KG1 (cell line): ENCODE results near the gene NGB.
"Not testable (repeated sequence)": the region's sequence is repeated elsewhere in the genome, so short reads cannot be mapped to it uniquely, and the experiment has no call there.

Source experiments
- DNase-seq: peaks from one replicate; lab custom pipeline; 2025; lab: John Stamatoyannopoulos, UW

Gene NGB

DNA sequence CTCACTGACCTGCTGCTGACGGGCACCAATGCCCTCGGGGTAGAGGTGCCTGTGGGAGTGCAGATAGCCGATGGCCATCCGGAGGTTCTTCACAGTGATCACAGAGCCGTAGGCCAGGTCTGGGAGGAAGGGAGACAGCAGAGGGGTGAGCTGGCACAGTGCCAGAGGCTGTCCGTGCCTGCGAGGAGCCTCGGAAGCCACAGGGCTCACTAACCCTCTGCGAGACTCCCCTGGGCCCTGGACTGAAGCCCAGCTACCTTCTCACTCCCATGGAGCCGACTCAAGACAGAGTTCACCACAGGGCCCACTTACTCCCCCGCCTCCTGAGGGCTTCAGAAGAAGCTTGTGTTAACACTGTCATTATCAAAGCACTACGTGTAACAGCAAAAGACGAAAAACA lies 25.1 kb upstream of the NGB start:
- no peak for DNase-seq

DNA sequence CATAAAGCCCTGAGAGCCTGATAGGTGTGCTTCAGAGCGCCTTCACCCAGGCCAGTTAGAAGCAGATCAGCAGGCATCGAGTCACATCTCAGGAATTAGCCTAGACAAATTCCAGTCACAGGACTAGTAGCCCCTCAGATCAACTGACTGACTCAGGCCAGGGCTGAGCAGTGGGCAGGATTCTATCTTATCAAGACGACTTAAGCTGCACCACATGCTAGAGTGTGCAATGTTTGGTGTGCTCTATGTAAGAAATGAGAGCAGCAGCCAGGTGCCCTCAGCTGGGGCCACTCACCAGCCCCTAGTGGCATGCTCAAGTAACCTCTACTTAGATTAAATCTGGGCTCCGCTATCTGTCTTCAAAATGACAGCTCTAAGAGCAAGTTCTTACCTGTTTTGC lies 19.7 kb upstream of the NGB start:
- DNase-seq = no peak

DNA sequence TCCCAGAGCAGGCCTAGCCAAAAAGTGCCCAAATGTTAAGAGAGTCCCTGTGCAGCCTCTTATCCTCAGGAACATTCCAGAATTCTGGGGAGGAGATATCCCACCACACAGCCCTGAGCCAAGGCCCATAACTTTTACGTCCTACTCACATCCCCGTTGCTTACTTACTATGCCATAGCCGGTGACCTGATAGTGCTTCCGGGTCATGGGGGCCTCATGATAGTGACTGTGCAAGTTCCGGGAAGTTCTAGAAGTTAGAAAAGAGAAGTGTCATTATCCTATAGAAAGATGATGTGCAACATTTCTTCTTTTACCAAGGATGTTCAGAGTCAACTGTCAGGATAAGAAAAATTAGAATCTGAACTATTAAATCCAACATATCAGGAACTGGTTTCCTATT lies 15.6 kb upstream of the NGB start:
- DNase-seq = no peak

DNA sequence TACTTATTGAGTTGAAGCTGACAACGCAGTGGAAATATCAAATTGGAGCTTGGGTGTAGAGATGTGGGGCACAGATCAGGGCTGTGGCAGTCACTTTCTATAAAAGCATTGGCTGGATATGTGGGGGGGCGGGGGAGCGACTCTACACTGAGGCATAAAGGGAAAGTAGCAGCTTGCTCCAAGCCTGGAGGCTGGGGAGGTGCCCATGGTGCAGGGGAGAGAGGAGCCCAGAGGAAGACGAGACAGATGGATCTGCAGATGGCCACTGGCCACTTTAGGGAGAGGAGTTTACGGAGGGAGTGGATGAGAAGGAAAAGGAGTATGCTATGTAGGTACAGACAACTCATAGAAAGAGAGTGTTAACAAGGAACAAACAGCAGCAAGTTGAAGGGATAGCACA lies 13.5 kb upstream of the NGB start:
- no peak for DNase-seq

DNA sequence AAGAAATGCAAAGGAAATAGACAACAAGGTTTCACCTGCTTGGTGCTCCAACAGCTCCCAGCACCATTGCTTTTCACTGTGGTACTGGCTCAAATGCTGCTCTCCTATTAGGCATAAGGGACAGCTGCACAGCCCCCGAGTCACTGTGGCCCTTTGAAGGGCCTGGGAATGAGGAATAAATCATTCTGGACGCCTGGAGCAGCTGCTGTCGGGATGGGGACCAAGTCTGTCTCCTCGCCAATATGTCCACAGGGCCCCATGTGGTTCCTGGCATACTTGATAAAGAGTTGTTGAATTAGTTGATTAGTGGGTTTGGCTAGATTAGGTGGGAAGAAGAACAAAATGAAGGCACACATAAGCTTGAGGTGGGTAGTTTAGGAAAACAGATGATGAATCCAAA lies 13.1 kb upstream of the NGB start:
- no peak for DNase-seq

DNA sequence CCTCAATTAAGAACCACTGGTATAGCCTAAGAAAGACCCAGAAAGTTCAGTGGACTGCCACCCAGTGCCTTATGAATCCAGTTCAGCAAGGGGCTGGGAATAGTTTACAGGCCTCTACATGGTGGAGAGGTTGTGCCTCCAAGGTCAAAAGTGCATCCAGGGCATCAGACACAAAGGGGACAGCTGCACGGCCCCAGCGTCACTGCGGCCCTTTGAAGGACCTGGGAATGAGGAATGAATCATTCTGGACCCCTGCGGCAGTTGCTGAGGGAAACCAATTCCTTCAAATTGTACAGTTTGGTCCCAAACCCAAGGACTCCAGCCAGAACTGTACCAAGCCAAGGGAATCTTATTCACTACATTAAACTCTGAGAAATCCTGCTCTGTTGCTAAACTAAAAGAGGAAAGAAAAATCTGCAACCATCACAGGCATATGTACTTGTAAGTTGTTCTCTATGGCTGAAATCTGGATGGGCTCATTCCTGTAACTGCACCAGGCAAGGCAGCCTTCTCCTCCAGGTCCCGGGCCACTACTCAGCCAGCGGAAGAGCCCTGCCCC lies 10.9 kb upstream of the NGB start:
- no peak for DNase-seq

DNA sequence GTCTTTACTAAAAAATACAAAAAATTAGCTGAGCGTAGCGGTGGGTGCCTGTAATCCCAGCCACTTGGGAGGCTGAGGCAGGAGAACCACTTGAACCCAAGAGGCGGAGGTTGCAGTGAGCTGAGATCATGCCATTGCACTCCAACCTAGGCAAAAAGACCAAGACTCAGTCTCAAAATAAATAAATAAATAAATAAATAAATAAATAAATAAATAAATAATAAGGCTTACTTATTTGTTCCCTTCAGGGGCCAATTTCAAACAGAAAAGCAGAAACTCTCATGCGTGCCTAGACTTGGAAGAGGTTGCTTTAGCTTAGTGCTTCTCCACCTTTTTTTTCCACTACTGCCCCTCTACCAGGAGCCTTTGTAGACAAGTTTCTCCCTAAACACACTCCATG lies 9.9 kb upstream of the NGB start:
- DNase-seq = not testable (repeated sequence)

DNA sequence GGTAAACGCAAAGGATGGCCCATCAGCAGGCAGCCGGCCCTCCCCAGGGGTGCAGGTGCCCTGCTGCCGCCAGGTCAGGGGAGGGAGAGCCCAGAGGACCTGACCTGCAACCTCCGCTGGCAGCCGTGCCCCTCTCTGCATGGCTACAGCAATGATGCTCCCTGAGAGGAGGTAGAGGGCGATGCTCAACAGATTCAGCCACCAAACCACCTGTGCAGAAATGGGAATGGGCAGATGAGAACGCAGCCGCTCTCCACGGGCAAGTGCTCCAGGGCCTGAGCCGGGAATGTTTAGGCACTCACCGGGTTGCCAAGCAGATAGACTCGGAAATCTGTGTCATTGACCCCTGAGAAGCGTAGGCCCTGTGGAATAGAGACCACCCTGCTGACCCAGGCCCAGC lies 8.7 kb upstream of the NGB start:
- DNase-seq = no peak

DNA sequence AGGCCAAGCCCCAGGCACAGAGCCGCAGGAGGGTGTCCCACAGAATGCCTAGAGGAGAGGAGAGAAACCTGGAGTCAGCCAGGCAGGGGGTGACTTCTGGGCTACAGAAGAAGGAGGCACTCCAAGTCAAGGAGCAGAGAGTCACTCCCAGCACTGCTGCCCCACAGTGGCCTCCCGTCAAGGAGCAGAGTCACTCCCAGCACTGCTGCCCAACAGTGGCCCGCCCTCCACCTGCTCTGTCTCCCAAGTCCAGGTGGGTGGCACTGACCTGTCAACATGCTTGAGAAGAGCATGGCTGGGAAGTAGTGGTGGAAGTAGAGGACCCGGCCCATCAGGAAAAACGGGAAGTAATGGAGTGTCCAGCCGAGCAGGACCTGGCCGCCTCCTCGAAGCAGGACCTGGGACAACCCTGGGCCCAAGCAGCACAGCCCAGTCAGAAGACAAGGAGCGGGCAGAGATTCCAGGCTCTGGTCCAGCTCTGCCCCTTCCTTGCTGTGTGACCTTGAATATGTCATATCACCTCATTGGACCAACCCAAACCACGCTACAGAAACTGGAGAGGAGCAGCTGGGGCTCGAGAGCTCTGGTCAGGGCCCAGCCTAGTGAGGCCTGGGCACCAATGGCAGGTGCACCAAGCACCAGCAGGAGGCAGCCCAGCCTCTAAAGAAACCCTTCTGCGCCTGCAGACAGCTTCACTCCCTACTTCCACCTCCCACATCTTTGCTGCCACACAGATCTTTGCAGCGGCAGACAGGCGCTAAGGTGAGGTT lies 7.6 kb upstream of the NGB start:
- DNase-seq = no peak

DNA sequence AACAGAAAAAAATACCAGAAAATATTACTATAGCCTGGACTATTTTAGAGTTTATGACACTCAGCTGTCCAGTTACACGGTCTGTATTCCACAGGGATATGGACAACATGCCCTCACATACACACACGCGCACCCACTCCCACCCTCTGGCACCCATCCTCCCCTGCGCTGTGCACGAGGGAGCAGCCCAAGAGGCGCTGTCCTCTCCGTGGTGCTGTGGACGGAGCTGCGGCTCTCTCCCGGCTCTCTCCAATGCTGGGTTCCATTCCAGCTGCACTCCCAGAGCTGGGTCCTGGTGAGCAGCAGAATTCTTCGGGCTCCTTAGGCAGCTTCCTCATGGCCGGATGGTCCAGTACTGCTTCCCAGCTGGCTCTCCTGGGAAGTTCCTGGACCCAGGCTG lies 6.0 kb upstream of the NGB start:
- DNase-seq = no peak

DNA sequence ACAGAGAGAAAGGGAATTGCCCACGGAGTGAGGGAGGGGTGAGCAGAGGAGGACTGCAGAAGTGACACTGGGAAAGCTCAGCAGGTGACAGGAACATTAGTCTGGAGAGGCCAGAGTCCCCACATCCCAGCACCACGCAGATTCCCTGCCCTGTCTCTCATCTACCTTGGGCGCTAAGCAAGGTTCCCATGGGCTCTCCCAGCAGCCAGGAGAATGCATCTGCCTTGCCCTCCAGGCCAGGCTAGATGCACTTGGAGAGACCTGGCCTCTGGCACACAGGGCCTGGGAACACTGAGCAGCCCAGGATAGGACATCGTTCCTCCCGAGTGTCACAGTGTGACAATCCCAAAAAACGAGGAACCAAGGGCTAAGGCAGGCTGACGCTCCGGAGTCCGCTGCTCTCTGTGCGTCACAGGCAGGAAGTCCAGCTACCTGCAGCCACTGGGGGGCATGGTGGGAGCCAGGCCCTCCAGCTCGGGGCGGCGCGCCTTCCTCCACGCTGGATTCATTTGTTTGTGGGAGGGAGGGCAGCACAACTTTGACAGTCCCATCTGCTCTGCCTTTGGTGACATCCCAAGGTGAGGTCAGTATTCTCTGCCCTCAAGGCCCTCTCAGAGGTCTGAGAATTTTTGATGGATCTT lies 5.4 kb upstream of the NGB start:
- DNase-seq = no peak

DNA sequence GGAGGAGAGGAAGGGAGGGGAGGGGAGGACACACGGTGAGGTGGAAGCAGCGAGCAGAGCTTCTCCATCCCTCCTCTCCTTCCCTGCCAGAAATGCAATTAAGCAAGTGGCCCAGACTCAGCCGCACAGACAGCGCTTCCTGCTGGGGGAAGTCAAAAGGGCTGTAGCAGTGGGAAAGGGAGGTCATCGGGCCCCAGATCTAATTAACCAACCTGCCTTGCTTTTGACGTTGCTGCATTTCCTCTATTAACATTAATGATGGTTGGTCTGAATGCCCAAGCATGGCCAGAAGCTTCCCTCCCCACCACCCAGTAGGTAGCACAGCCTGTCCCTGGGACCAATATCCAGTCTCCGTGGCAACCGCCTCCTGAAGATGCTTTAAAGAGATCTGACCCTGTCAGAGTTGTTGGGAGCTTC lies 4.6 kb upstream of the NGB start:
- no peak for DNase-seq

DNA sequence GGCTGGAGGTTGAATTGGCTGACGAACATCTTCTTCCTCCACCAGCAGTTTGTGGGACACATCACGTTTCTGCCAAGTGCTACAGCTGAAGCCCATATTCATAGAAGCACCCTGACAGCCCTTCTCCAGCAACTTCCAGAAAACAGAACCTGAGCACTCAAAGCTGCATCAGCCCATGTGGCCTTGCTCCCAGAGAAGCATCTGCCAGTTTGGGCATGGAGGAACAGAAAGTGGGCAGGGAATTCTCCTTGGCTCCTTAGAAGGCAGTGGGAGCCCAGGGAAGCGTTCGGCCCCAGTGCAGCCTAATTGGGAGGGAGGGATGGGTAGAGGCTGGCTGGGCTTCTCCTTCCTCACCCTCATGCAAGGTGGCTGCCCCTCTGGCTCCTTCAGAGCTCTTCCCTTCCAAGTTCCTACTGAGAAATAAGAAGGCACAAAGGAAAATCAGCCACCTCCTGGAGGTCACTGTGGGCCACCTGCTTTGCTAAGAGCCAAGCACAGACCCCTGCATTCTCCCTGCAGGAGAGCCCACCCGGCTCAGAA lies 4.1 kb upstream of the NGB start:
- DNase-seq = no peak

DNA sequence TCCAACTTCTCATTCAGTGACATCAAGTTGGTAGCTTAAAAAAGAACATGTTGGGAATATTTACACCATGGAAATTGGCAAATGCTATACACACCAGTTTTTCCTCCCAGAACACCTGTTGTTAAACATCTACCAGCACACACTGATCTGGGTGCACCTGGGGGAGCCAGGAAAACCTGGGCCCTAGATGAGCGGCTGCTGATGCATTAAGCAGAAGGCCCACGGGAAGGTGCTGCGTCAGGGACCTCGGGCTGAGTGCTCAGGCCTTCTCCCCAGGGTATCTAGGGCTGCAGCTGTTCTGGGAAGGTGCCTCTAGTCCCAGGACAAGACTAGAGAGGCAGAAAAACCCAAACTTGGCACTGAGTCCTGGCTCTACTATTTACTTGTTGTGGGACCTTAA lies 2.8 kb upstream of the NGB start:
- no peak for DNase-seq

DNA sequence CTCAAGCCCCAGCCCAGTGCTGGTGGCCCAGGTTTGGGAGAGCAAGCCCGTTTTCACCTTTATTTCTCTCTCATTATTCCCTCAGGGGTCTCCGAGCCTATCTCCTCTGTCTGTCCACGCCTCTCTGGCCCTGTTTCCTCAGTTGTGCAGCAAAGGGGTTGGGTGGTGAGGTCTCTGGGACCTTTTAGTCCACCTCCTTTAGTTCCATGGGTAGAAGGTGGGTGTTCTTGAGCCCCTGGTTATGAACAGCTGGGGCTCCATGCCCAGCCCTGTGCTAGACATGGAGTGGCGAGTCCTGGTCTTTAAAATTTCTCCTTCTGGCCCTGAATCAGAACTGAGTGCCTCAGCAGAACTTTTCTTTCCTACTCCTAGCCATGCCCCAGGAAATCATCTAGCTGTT lies 1.3 kb upstream of the NGB start:
- no peak for DNase-seq

DNA sequence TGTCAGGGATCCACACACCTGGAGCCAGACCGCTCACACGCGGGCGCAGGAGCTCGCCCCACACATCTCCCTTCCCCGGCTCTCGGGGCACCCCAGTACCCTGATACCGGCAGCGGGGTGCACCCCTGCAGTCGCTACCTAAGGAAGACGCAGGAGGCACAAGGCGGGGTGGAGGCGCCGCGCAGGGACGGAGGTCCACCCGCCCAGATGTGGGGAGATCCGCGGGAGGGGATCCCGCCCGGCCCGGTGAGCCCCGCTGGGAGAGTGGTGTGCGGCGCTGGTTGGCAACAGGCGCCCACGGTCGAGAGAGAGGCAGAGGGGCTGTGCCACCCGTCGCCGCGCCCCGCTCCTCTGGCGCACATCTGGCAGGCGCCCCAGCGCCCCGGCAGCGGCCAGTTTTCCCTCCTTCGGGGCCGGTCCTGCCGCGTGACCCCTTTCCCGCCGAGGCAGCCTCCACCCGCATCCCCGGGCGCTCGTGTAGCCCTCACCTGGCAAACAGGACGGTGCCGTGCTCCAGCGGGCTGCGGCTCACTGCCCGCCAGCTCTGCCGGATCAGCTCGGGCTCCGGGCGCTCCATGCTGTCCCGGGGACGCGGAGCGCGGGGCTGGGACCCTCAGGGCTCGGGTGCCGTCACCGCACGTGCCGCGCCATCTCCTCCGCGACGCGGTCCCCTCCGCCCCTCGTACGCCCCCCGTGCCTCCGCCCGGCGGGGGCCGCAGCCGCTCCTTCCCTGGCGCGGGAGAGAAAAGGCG lies 469 bp downstream of the NGB start:
- no peak for DNase-seq

DNA sequence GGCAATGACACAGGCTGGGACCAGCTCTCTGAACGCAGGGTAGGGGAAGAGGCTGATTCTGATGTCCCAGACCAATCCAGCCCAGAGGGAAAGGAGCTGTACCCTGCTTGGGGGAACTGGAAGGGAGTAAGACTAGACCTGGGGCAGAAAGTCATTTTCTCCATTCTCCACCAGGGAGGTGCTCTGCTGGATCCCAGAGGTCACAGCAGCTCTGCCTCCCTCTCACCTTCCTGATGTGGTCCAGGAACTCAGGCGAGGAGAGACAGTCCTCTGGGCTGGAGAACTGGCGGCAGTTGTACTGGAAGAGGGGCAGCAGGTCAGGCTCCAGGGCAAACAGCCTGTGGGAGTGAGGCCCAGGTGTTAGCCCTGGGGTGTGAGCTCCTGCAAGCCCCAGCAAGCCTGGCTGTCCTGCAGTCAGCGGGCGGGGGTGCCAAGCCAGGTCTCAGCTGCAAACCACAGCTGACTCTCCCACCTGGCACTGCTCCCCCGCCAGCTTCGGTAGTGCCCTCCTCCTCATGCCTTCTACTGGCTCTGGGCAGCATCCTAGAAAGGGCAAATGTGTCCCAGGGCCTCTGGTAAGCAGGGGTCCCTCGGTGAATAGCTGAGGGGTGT lies 1.9 kb downstream of the NGB start:
- DNase-seq = no peak

DNA sequence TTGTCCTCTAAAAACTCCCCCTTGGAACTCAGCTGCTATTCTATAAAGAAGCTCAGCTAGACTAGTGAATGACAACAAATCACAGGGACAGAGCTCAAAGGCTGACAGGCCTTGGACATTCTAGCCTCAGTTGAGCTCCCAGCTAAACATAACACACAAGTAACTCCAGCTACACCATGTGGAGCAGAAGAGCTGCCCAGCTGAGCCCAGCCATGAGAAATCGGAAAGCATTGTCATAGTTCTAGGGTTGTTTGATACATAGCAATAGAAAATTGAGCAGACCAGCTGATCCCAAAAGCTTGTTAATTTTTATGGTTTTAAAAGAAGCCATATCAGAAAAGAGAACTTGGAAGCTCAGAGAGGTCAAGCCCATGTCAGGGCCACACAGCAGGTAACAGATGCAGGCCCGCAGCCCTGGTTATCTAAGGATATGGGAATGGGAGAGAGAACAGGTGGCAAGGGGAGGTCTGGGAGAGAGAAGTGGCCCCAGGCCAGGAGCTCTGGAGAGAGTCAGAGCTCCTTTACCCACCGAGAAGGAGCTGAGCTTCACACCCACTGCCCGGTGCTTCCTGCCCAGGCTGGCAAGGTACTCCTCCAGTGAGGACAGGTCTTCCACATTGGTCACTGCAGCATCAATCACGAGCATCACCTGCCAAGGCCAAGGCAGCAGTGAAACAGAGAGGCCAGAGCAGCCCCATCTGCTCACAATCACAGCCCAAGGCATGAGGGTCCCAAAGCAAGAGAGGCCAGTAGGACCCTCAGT lies 2.9 kb downstream of the NGB start:
- no peak for DNase-seq

DNA sequence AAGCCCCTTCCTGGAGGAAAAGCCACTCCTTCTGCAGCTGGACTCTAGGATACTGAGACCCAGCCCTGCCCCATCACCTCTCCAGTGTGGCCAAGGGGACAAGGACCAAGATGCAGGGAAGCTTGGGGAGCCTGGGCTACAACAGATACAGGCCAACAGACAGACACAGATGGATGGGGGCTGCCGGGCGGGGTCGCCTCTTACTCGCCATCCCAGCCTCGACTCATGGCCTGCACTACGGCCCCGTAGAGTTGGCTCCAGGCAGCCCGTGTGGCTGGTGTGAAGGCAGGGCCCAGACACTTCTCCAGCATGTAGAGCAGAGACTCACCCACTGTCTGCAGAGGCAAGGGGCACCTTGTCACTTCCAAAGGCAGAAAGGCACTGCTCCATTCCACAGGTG lies 4.7 kb downstream of the NGB start:
- no peak for DNase-seq

DNA sequence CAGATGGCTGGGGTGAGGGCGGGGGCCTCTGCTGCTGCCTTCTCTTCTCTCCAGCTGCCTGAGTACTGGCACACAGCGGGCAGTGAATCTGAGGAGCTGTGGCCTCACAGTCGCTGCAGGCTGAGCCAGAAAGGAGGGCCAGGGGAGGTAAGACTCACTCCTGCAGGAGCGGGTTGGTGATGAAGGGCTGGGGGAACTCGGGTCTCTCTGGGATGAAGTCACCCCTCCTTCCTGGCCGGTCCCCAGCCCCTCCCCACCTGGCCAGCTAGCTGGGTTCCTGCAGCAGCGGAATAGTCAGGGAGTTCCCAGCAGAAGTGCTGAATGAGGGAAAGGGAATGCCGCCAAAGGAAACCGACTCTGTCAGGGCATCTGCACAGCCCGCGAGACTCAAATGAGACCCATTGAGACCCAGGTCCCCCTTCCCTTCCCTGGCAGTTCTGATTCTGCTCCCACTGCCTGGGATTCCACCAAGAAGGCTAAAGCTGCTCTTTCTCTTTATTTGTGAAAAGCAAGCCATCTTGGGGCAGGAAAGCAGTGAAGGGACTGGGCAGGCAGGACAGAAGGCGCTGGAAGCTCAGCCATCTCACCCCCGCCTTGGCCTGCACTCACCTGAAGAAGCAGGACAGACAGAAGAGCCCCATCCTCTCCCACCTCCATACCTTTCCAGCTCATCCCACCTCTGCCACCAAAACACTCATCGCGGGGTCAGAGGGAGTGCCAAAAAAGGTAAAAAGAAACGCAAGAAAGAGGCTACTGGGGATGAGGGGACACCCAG lies 5.3 kb downstream of the NGB start:
- DNase-seq = no peak

DNA sequence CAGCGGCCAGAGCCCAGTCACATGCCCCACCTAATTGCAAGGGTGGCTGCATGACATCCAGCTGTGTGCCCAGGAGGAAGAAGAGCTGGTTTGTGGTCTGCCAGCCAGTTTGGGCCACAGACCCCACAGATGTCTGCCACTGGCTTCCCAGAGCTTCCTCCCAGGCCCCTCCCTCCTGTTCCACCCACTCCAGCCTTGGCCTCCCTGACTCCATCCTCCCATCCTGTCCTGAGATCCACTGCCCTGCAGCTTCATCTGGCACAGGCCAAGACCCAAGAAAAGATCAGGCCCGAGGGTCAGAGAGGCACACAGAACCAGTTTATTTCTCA lies 5.9 kb downstream of the NGB start:
- DNase-seq = no peak
